Effector memory CD8-positive, alpha-beta T cell (primary cell): ENCODE measurements around the gene DBNL.

Experiments used
- ATAC-seq: fragments of 150-1000 bp; cut with Tn5 transposase; replicated peaks from 2 replicates; pipeline ENCODE4 v1.10.0; 2021; ENCODE audit warnings: mild to moderate bottlenecking, moderate library complexity
- DNase-seq, 3 experiments: peaks; one replicate each; pipeline ENCODE4 v3.0.0; 2021
- H3K27ac Mint-ChIP-seq, 2 donors: one replicate each; pipeline ENCODE4 v1.8.0; 2022; ENCODE audit warnings: mild to moderate bottlenecking in 2 of 2, mixed read lengths in 2 of 2, moderate library complexity in 2 of 2
- H3K27me3 Mint-ChIP-seq, 2 donors: one replicate each; pipeline ENCODE4 v1.8.0; 2022; ENCODE audit warnings: mixed read lengths in 2 of 2
- H3K36me3 Mint-ChIP-seq: one replicate; pipeline ENCODE4 v1.8.0; 2022; ENCODE audit warnings: mild to moderate bottlenecking, moderate library complexity, mixed read lengths; ENCODE audit not compliant: insufficient read depth
- H3K4me1 Mint-ChIP-seq, 2 donors: one replicate each; pipeline ENCODE4 v1.8.0; 2022; ENCODE audit warnings: low read depth in 2 of 2, mixed read lengths in 2 of 2
- H3K4me3 Mint-ChIP-seq, 2 donors: one replicate each; pipeline ENCODE4 v1.8.0; 2022; ENCODE audit warnings: mild to moderate bottlenecking in 2 of 2, mixed read lengths in 2 of 2, moderate library complexity in 2 of 2
- H3K9me3 Mint-ChIP-seq, 2 donors: one replicate each; pipeline ENCODE4 v1.8.0; 2022; ENCODE audit warnings: mixed read lengths in 2 of 2

Gene DBNL

DNA sequence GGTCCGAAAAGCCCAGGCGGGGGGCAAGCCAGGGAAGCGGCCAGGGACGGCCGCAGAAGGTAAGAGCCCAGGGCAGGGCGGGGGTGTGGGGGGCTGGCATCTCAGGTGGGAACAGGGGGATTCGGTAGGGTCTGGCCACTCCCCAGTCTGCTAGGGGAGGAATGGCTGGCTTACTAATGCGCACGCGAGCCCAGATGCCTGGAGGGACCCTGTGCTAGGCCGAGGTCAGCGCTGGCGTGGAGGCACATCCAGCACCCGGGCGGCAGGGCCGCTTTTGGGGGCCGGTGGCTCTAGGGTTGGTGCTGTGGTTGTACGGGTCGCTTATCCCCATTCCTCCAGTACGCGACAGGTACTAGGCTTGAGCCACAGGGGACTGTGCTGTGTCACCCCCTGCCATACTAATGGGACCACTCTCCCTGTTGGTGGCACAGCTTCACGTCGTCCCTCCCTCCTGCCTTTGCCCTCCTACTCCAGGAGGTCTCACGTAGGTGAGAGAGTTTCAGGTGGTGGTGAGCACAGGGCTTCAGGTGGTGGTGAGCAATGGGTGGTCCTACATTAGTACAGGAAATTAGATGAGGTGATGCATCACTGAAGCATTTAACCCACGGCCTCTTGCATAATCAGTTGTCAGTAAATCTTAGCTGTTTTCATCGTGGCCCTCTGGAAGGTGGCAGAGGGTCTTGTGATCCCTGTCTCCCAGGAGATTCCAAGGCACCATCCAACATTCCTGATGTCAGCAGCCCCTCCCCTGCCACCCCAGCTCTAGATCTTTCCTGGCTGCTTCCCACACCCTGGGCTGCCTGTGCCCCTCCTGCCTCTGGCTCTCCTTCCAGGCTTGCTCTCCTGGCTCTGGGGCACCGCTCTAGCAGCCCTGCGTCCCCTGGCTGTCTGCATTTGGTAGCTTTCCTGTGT, 60.6 kb downstream of the DBNL start:
- ATAC-seq (peak; percentile 26), DNase-seq (no peak)
- Mint-ChIP-seq H3K27me3 (peaks cover 31 to 68% of the 10 kb centered on the region in 2 donors), H3K4me3 (peak overlapping the region; percentile 40 to 58), H3K9me3 (no peaks in the 10 kb centered on the region), H3K36me3 (no peaks in the 10 kb centered on the region), H3K4me1 (peaks cover 0 to 3% of the 10 kb centered on the region in 2 donors), H3K27ac (no peak overlapping the region)

DNA sequence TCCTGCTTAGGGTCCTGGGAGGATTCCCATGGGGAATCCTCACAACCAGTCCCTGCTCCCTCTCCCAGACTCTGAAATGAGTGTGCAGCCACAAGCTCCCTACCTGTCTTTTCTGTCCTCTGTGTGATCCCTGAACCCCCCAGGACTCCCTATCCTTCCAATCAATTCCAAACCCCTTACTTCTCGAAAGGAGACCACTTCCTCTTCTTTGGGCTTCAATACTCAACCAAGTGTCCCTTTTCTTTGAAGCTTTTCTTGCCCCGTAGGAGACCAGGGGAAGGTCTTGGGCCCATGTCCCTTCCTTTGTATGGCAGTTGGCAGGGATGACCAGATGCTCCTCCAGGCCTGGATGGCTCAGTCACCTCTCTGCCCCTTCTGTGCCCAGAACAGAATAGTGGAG, 61.3 kb downstream of the DBNL start:
- H3K27me3 Mint-ChIP-seq, result peaks cover 31 to 61% of the 10 kb centered on the region in 2 donors
- H3K9me3 Mint-ChIP-seq, result no peaks in the 10 kb centered on the region
- DNase-seq (no peak), ATAC-seq (no peak)
- no peak overlapping the region for H3K27ac Mint-ChIP-seq
- peaks cover 0 to 3% of the 10 kb centered on the region in 2 donors for H3K4me1 Mint-ChIP-seq
- peak overlapping the region; percentile 18 to 50 for H3K4me3 Mint-ChIP-seq
- H3K36me3 Mint-ChIP-seq, result no peaks in the 10 kb centered on the region

DNA sequence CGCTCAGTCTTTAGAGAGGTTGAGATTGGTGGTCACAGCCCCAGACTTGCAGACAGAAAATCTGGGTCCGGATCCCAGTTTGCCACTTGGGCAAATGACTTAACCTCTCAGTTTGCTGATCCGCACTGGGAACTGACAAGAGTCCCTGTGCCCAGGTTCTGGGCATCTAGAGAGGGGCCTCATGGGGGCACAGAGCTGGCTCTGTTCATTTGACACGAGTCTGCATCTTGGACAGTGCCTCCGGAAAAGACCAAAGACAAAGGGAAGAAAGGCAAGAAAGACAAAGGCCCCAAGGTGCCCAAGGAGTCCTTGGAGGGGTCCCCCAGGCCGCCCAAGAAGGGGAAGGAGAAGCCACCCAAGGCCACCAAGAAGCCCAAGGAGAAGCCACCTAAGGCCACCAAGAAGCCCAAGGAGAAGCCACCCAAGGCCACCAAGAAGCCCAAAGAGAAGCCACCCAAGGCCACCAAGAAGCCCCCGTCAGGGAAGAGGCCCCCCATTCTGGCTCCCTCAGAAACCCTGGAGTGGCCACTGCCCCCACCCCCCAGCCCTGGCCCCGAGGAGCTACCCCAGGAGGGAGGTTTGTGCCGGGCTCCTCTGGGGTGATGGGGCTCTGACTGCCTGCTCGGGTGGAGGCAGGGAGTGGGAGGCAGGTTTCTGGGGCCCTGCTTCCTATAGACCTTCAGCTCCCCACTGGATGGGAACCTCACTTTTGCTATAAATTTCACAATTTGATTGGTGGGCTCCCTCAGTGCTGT, 62.0 kb downstream of the DBNL start:
- Mint-ChIP-seq H3K9me3 (no peaks in the 10 kb centered on the region), H3K36me3 (no peaks in the 10 kb centered on the region), H3K4me3 (no peak overlapping the region), H3K4me1 (peaks cover 0 to 3% of the 10 kb centered on the region in 2 donors), H3K27me3 (peaks cover 31 to 60% of the 10 kb centered on the region in 2 donors), H3K27ac (no peak overlapping the region)
- DNase-seq (no peak), ATAC-seq (no peak)

DNA sequence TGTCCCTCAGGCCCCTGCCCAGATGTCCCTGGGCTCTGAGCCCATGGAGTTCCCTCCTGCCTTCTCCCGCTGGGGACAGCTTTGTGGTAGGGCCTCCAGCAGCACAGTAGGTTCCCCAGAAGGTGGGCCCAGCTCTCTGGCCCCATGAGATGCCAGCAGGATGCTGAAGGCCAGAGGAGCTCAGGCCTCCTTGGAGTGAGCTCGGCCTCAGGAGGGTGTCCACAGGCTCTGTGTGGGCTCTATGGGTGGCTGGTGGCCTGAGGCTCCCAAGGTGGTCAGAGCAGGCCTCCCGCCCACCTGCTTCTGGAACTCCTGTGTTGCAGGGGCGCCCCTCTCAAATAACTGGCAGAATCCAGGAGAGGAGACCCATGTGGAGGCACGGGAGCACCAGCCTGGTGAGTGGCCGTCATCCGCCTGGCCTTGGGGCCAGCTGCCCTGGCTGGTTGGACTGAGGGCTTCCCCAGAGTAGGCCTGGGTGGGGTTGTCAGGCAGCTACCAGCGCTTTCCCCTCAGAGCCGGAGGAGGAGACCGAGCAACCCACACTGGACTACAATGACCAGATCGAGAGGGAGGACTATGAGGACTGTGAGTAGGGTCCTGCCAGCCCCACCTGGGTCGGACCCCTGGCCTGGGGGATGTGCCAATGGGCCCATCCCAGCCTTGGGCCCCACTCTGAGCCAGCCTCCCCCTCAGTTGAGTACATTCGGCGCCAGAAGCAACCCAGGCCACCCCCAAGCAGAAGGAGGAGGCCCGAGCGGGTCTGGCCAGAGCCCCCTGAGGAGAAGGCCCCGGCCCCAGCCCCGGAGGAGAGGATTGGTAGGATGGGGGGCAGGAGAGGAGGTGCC, 62.8 kb downstream of the DBNL start:
- no peak overlapping the region for H3K4me3 Mint-ChIP-seq
- ATAC-seq (no peak), DNase-seq (no peak)
- no peaks in the 10 kb centered on the region for H3K36me3 Mint-ChIP-seq
- H3K4me1 Mint-ChIP-seq, result peaks cover 0 to 3% of the 10 kb centered on the region in 2 donors
- no peak overlapping the region for H3K27ac Mint-ChIP-seq
- peaks cover 30 to 55% of the 10 kb centered on the region in 2 donors for H3K27me3 Mint-ChIP-seq
- no peaks in the 10 kb centered on the region for H3K9me3 Mint-ChIP-seq

DNA sequence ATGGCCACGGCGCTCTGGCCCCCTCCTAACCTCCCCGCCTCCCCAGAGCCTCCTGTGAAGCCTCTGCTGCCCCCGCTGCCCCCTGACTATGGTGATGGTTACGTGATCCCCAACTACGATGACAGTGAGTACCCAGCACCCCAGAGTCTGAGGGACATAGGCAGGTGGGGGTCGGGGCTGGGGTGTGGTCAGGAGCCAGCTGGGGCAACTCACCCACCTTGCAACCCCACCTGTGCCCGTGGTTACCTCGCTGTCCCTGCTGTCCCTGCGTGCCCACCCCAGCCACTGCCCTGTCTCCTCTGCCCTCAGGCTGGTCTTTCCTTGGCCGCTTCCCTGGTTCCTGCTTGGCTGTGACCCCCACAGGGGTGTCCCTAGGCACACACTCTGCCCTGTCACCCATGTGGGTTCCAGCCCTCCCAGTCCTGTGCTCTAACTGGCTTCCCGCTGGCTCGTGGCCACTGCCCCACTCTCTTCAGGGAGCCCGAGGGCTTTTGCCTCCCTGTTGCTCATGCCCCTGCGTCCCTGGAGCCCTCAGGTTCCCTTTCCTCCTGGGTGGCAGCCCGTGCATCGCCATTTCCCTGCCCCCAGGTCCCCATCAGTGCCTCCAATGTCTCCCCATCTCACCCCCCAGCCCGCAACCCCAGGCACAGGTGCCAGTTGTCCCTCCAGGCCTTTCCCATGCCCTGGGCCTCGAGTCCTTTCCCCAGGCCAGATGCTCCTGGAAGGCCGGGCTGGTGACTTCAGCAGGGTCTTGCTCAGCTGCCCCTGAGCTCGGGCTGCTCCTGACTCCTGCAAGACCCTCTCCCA, 63.7 kb downstream of the DBNL start:
- Mint-ChIP-seq H3K27ac (no peak overlapping the region), H3K27me3 (peaks cover 22 to 48% of the 10 kb centered on the region in 2 donors), H3K4me3 (no peak overlapping the region)

DNA sequence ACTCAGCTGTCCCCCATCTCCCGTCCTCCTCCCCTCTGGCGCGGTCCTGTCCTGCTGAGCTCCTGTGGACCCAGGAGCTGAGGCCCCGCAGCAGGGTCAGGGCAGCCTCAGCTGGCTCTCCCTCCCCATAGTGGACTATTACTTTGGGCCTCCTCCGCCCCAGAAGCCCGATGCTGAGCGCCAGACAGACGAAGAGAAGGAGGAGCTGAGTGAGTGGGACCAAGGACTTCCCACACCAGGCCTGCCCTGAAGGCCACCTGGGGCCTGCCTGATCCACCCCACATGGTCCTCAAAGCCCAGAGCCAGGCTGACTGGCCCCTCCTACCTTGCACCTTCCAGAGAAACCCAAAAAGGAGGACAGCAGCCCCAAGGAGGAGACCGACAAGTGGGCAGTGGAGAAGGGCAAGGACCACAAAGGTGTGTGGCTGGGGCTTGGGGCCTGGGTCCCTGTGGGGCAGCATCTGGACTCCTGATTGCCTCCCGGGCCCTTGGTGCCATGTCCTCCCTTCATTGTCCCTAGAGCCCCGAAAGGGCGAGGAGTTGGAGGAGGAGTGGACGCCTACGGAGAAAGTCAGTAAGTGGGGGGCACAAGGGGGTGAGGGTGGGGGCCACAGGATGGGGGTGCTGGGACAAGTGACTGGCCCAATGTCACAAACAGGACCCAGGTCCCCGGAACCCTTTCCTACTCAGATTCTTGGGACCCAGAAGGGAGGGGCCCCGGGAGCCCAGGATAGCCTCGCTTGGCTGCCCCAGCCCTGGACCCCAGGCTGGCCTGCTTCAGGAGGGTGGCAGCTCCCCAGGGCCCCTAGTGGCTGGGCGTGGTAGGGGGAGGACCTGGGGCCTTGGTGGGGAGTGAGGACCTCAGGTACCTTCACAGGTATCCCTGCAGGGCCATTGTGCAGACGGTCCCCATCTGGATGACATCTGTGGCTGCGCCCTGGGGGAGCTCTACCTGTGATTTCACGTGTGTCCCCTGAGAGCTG, 64.6 kb downstream of the DBNL start:
- Mint-ChIP-seq H3K27me3 (peaks cover 17 to 41% of the 10 kb centered on the region in 2 donors), H3K4me3 (no peak overlapping the region), H3K4me1 (peaks cover 0 to 2% of the 10 kb centered on the region in 2 donors), H3K36me3 (no peaks in the 10 kb centered on the region), H3K9me3 (no peaks in the 10 kb centered on the region), H3K27ac (no peak overlapping the region)
- ATAC-seq, result no peak
- no peak for DNase-seq

More for the DNA sequence above, 63.7 kb downstream of the DBNL start:
- no peaks in the 10 kb centered on the region for H3K36me3 Mint-ChIP-seq
- ATAC-seq (no peak), DNase-seq (no peak)
- H3K9me3 Mint-ChIP-seq, result no peaks in the 10 kb centered on the region
- peaks cover 0 to 3% of the 10 kb centered on the region in 2 donors for H3K4me1 Mint-ChIP-seq

DNA sequence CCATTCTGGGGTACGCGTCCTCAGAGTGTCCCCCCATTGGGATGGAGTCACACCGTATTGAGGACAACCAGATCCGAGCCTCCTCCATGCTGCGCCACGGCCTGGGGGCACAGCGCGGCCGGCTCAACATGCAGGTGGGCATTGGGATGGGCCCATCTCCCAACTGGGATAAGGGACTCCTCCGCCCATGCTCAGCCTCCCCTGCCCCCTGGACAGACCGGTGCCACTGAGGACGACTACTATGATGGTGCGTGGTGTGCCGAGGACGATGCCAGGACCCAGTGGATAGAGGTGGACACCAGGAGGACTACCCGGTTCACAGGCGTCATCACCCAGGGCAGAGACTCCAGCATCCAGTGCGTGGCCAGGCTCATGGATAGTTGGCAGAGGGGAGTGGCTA, 65.5 kb downstream of the DBNL start:
- no peak for ATAC-seq
- Mint-ChIP-seq H3K9me3 (no peaks in the 10 kb centered on the region), H3K27ac (no peak overlapping the region), H3K4me3 (no peak overlapping the region), H3K4me1 (peaks cover 0 to 2% of the 10 kb centered on the region in 2 donors), H3K27me3 (peaks cover 15 to 38% of the 10 kb centered on the region in 2 donors), H3K36me3 (no peaks in the 10 kb centered on the region)
- no peak for DNase-seq

- Mint-ChIP-seq H3K4me1 (no peaks in the 10 kb centered on the region), H3K9me3 (no peaks in the 10 kb centered on the region), H3K27me3 (peaks cover 5 to 28% of the 10 kb centered on the region in 2 donors), H3K27ac (no peak overlapping the region), H3K36me3 (no peaks in the 10 kb centered on the region), H3K4me3 (no peak overlapping the region)
- DNase-seq, result no peak
- ATAC-seq, result no peak
Measured at GRCh38 chr7:44110719-44111635, 66.5 kb downstream of the DBNL start.
